Astrocyte (in vitro differentiated cells and primary cell): ENCODE results near the gene GLS. TPM values are rescaled to one million over a fixed set of nuclear protein-coding genes. Genes with fewer than 3 reads are reported as not detected.
A peak's percentile ranks its signal among the peaks of the same experiment; 100 is the strongest.

Experiments
- DNase-seq: peaks from one replicate; pipeline ENCODE4 v3.0.0-alpha.2; 2010; ENCODE audit warnings: low read depth
- FAIRE-seq: peaks from 2 replicates; lab custom pipeline; 2011; peaks lifted over from hg19 to GRCh38; lab: Jason Lieb, UNC
- H2AFZ ChIP-seq: 2 replicates; pipeline ENCODE4 v1.6.0; 2012; ENCODE audit warnings: low read depth, low read length, inconsistent platforms
- H3K27ac ChIP-seq: 2 replicates; pipeline ENCODE4 v1.5.1; 2011; ENCODE audit warnings: low read depth, low read length, inconsistent platforms
- H3K27me3 ChIP-seq: 2 replicates; pipeline ENCODE4 v1.6.0; 2011; ENCODE audit warnings: low read length, inconsistent platforms; ENCODE audit not compliant: insufficient read depth
- H3K36me3 ChIP-seq: 2 replicates; pipeline ENCODE4 v1.5.1; 2011; ENCODE audit warnings: low read length, inconsistent platforms; ENCODE audit not compliant: insufficient read depth
- H3K4me1 ChIP-seq: 2 replicates; pipeline ENCODE4 v1.5.1; 2011; ENCODE audit warnings: low read length, inconsistent platforms; ENCODE audit not compliant: insufficient read depth
- H3K4me2 ChIP-seq: 2 replicates; pipeline ENCODE4 v1.6.0; 2012; ENCODE audit warnings: low read length, inconsistent platforms
- H3K4me3 ChIP-seq: 2 replicates; pipeline ENCODE4 v1.5.1; 2011; ENCODE audit warnings: low read depth, mild to moderate bottlenecking, low read length, inconsistent platforms; ENCODE audit not compliant: insufficient read depth
- H3K79me2 ChIP-seq: 2 replicates; pipeline ENCODE4 v1.6.0; 2012; ENCODE audit warnings: mild to moderate bottlenecking, low read length, inconsistent platforms; ENCODE audit not compliant: insufficient read depth
- H3K9ac ChIP-seq: 2 replicates; pipeline ENCODE4 v1.6.0; 2012; ENCODE audit warnings: mild to moderate bottlenecking, low read length, inconsistent platforms
- H3K9me3 ChIP-seq: 2 replicates; pipeline ENCODE4 v1.5.1; 2012; ENCODE audit warnings: low read depth, mild to moderate bottlenecking, low read length, inconsistent platforms; ENCODE audit not compliant: insufficient read depth
- H4K20me1 ChIP-seq: 2 replicates; pipeline ENCODE4 v1.6.0; 2012; ENCODE audit warnings: low read length, inconsistent platforms; ENCODE audit not compliant: insufficient read depth
- H3K27ac Mint-ChIP-seq: one replicate; pipeline ENCODE4 v1.8.0; 2021; ENCODE audit warnings: mild to moderate bottlenecking, mixed read lengths; ENCODE audit not compliant: unreplicated experiment
- H3K27me3 Mint-ChIP-seq: one replicate; pipeline ENCODE4 v1.8.0; 2021; ENCODE audit warnings: low read depth, mixed read lengths; ENCODE audit not compliant: unreplicated experiment
- H3K36me3 Mint-ChIP-seq: one replicate; pipeline ENCODE4 v1.8.0; 2021; ENCODE audit warnings: low read depth, mixed read lengths; ENCODE audit not compliant: unreplicated experiment
- H3K4me1 Mint-ChIP-seq: one replicate; pipeline ENCODE4 v1.8.0; 2021; ENCODE audit warnings: low read depth, mixed read lengths; ENCODE audit not compliant: unreplicated experiment
- H3K4me3 Mint-ChIP-seq: one replicate; pipeline ENCODE4 v1.8.0; 2021; ENCODE audit warnings: mild to moderate bottlenecking, moderate library complexity, mixed read lengths; ENCODE audit not compliant: unreplicated experiment
- H3K9me3 Mint-ChIP-seq: one replicate; pipeline ENCODE4 v1.8.0; 2021; ENCODE audit warnings: mild to moderate bottlenecking, mixed read lengths; ENCODE audit not compliant: unreplicated experiment
- EZH2 ChIP-seq: IDR thresholded peaks from 2 replicates; pipeline ENCODE4 v1.6.1; 2012; ENCODE audit warnings: mild to moderate bottlenecking, low read length, inconsistent platforms; ENCODE audit not compliant: insufficient read depth
- total RNA-seq: library from RNA; stranded (reverse); gene quantifications from 2 replicates; pipeline ENCODE4 v1.2.1, GENCODE V29; 2021
- TF ChIP-seq, protein P1 (sequence below): IDR thresholded peaks from 2 replicates; pipeline ENCODE4 v1.5.1; 2011; ENCODE audit warnings: low read depth, mild to moderate bottlenecking, inconsistent platforms, low read length, moderate library complexity; ENCODE audit not compliant: insufficient read depth

GLS gene
- total RNA-seq, 1 donor from 2014 or later: 189 TPM

DNA sequence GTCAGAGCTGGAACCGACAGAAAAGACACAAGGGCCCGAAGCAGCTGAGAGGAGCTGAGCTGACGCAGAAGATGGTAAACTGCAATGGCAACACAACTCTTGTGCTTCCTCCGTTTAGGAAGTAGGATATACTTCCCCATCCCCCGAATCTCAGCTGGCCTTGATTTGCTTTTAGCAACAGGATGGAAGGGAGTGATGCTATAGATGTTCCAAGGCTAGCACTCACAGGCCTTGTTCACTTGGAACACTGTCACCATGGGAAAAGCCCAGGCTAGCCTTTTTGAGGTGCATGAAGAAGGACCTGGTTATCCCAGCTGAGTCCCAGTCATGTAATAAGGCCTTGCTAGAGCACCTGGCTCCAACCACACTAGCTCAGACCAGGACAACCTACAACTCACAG is 107.3 kb downstream of the GLS start:
- peaks cover 60% of the 10 kb centered on the region for H3K36me3 ChIP-seq
- no peak overlapping the region for H2AFZ ChIP-seq
- H3K27ac ChIP-seq: no peak overlapping the region
- Mint-ChIP-seq H3K36me3 (peaks cover 49% of the 10 kb centered on the region), H3K4me1 (peaks cover 29% of the 10 kb centered on the region), H3K27me3 (no peaks in the 10 kb centered on the region), H3K4me3 (no peak overlapping the region), H3K27ac (peak overlapping the region; percentile 47), H3K9me3 (no peaks in the 10 kb centered on the region)
- no peak overlapping the region for H3K4me3 ChIP-seq
- H3K79me2 ChIP-seq: no peaks in the 10 kb centered on the region
- TF ChIP-seq EZH2: no peak
- TF ChIP-seq, protein P1, sequence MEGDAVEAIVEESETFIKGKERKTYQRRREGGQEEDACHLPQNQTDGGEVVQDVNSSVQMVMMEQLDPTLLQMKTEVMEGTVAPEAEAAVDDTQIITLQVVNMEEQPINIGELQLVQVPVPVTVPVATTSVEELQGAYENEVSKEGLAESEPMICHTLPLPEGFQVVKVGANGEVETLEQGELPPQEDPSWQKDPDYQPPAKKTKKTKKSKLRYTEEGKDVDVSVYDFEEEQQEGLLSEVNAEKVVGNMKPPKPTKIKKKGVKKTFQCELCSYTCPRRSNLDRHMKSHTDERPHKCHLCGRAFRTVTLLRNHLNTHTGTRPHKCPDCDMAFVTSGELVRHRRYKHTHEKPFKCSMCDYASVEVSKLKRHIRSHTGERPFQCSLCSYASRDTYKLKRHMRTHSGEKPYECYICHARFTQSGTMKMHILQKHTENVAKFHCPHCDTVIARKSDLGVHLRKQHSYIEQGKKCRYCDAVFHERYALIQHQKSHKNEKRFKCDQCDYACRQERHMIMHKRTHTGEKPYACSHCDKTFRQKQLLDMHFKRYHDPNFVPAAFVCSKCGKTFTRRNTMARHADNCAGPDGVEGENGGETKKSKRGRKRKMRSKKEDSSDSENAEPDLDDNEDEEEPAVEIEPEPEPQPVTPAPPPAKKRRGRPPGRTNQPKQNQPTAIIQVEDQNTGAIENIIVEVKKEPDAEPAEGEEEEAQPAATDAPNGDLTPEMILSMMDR: no peak
- FAIRE-seq (no peak), DNase-seq (no peak)
- peaks cover 3% of the 10 kb centered on the region for H4K20me1 ChIP-seq
- H3K9me3 ChIP-seq: no peaks in the 10 kb centered on the region
- H3K4me1 ChIP-seq: peaks cover 12% of the 10 kb centered on the region
- no peak overlapping the region for H3K9ac ChIP-seq
- no peaks in the 10 kb centered on the region for H3K27me3 ChIP-seq
- no peak overlapping the region for H3K4me2 ChIP-seq

DNA sequence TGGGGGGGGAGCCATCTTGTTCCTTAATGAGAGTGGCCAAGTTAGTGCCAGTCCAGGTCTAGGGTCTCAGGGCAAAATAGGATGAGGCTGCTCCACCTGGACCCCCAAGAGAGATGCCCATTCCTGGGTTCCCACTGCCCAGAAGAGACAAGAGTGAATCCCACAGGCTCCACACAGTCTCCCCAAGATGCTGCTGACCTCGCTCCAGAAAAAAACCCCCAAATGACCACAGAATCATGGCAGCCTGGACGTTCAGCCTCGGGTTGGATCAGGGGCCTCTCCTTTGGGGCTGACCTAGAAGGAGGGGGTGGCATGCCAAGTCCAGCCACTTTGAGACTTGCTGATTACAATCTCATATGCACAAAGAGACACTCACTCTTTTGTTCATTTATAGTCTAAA is 108.3 kb downstream of the GLS start:
- no peak overlapping the region for H3K4me2 ChIP-seq
- H3K4me1 ChIP-seq: peaks cover 12% of the 10 kb centered on the region
- no peaks in the 10 kb centered on the region for H3K79me2 ChIP-seq
- no peak for TF ChIP-seq EZH2
- TF ChIP-seq, protein P1: no peak
- peaks cover 47% of the 10 kb centered on the region for H3K36me3 Mint-ChIP-seq
- peaks cover 3% of the 10 kb centered on the region for H4K20me1 ChIP-seq
- H3K36me3 ChIP-seq: peaks cover 59% of the 10 kb centered on the region
- no peak overlapping the region for H3K9ac ChIP-seq
- DNase-seq (no peak), FAIRE-seq (no peak)
- H3K9me3 Mint-ChIP-seq: no peaks in the 10 kb centered on the region
- no peak overlapping the region for H3K4me3 Mint-ChIP-seq
- H3K27ac Mint-ChIP-seq: peak overlapping the region; percentile 41
- H3K27ac ChIP-seq: no peak overlapping the region
- no peaks in the 10 kb centered on the region for H3K9me3 ChIP-seq
- no peak overlapping the region for H2AFZ ChIP-seq
- H3K27me3 ChIP-seq: no peaks in the 10 kb centered on the region
- H3K4me3 ChIP-seq: no peak overlapping the region
- H3K27me3 Mint-ChIP-seq: no peaks in the 10 kb centered on the region
- peaks cover 29% of the 10 kb centered on the region for H3K4me1 Mint-ChIP-seq

DNA sequence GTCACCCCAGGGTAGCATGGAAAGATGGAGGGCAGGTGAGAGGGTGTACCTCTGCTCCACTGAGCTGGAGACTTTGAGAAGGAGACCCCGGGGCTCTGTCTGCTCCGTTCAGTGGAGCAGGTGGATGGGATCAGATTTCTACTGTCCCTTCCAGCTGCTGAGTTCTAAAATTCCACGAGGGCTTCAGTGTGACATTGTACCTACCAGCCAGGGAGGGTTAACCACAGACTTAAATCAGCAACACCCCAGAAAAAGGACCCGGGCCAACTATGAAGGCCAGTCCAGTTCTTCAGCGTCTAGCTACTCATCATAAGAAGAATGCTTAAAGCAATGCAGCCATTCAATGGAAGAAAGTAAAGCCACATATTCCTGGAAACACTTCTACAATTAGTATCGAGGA is 109.5 kb downstream of the GLS start:
- H2AFZ ChIP-seq: no peak overlapping the region
- DNase-seq (no peak), FAIRE-seq (no peak)
- H3K4me1 Mint-ChIP-seq: peaks cover 22% of the 10 kb centered on the region
- no peaks in the 10 kb centered on the region for H3K27me3 Mint-ChIP-seq
- no peak overlapping the region for H3K4me3 Mint-ChIP-seq
- no peak overlapping the region for H3K4me3 ChIP-seq
- H3K79me2 ChIP-seq: no peaks in the 10 kb centered on the region
- no peaks in the 10 kb centered on the region for H3K9me3 ChIP-seq
- peaks cover 3% of the 10 kb centered on the region for H3K4me1 ChIP-seq
- TF ChIP-seq EZH2: no peak
- TF ChIP-seq, protein P1: no peak
- H3K27me3 ChIP-seq: no peaks in the 10 kb centered on the region
- no peaks in the 10 kb centered on the region for H3K9me3 Mint-ChIP-seq
- peak overlapping the region; percentile 14 for H3K27ac Mint-ChIP-seq
- H3K36me3 Mint-ChIP-seq: peaks cover 44% of the 10 kb centered on the region
- no peak overlapping the region for H3K27ac ChIP-seq
- H3K4me2 ChIP-seq: no peak overlapping the region
- no peaks in the 10 kb centered on the region for H4K20me1 ChIP-seq
- no peak overlapping the region for H3K9ac ChIP-seq
- H3K36me3 ChIP-seq: peaks cover 52% of the 10 kb centered on the region
